ENCODE results near the gene MYCBP2. TPM values are rescaled to one million over a fixed set of nuclear protein-coding genes. Genes with fewer than 3 reads are reported as not detected.

MYCBP2 gene
- polyA plus RNA-seq, 1 of the 3 experiments (the other 2 are of a cell fraction): 18.5 TPM

Other genes with a start within 250 kb of the MYCBP2 start
- gene SCEL, start 208.6 kb upstream of the MYCBP2 start, polyA plus RNA-seq (2012; rRNA removed): 0.02 and 0.03 TPM in 2 replicates